ENCODE results near the gene CDC42BPB. TPM values are rescaled to one million over a fixed set of nuclear protein-coding genes. Genes with fewer than 3 reads are reported as not detected.

CDC42BPB gene
- total and polyA plus RNA-seq, 2 of the 13 experiments (the other 11 are each of a cell fraction or from before 2014, with no cell fraction given): 19.7 to 32.3 TPM

- TF ChIP-seq ZNF33B (CRISPR knock-in tag; IDR thresholded peaks at IDR 0.05) (no peak), ZNF33A (CRISPR knock-in tag; IDR thresholded peaks at IDR 0.05; ENCODE audit: borderline replicate concordance) (peak; percentile 60; the same call in 1 of the 2 replicates), ATF1 (CRISPR knock-in tag; IDR thresholded peaks at IDR 0.05) (no peak), FOSL1 (CRISPR knock-in tag; IDR thresholded peaks at IDR 0.05; ENCODE audit: borderline replicate concordance) (no peak), ZNF879 (CRISPR knock-in tag; IDR thresholded peaks at IDR 0.05) (no peak), KDM3A (CRISPR knock-in tag; IDR thresholded peaks at IDR 0.05; ENCODE audit: low read depth) (no peak), KAT8 (CRISPR knock-in tag; IDR thresholded peaks at IDR 0.05) (0 out of 2 replicates have a peak, but pooled peaks have one; percentile 15), NFKB2 (CRISPR knock-in tag; IDR thresholded peaks at IDR 0.05; ENCODE audit: borderline replicate concordance) (no peak), CENPX (CRISPR knock-in tag; IDR thresholded peaks at IDR 0.05) (no peak), HNRNPH1 (optimal IDR thresholded peaks at IDR 0.05; ENCODE audit: low read depth, low read length) (no peak), ZNF564 (CRISPR knock-in tag; IDR thresholded peaks at IDR 0.05) (no peak), ZNF614 (CRISPR knock-in tag; IDR thresholded peaks at IDR 0.05; ENCODE audit: borderline replicate concordance) (no peak), SIN3B (IDR thresholded peaks at IDR 0.05; ENCODE audit: low read length) (no peak), MXI1 (IDR thresholded peaks at IDR 0.05; ENCODE audit: borderline replicate concordance, low read depth, low read length) (no peak)
- TF ChIP-seq, protein P1, sequence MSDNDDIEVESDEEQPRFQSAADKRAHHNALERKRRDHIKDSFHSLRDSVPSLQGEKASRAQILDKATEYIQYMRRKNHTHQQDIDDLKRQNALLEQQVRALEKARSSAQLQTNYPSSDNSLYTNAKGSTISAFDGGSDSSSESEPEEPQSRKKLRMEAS (IDR thresholded peaks at IDR 0.05): no peak
- TF ChIP-seq, protein P2, sequence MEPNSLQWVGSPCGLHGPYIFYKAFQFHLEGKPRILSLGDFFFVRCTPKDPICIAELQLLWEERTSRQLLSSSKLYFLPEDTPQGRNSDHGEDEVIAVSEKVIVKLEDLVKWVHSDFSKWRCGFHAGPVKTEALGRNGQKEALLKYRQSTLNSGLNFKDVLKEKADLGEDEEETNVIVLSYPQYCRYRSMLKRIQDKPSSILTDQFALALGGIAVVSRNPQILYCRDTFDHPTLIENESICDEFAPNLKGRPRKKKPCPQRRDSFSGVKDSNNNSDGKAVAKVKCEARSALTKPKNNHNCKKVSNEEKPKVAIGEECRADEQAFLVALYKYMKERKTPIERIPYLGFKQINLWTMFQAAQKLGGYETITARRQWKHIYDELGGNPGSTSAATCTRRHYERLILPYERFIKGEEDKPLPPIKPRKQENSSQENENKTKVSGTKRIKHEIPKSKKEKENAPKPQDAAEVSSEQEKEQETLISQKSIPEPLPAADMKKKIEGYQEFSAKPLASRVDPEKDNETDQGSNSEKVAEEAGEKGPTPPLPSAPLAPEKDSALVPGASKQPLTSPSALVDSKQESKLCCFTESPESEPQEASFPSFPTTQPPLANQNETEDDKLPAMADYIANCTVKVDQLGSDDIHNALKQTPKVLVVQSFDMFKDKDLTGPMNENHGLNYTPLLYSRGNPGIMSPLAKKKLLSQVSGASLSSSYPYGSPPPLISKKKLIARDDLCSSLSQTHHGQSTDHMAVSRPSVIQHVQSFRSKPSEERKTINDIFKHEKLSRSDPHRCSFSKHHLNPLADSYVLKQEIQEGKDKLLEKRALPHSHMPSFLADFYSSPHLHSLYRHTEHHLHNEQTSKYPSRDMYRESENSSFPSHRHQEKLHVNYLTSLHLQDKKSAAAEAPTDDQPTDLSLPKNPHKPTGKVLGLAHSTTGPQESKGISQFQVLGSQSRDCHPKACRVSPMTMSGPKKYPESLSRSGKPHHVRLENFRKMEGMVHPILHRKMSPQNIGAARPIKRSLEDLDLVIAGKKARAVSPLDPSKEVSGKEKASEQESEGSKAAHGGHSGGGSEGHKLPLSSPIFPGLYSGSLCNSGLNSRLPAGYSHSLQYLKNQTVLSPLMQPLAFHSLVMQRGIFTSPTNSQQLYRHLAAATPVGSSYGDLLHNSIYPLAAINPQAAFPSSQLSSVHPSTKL (CRISPR knock-in tag; IDR thresholded peaks at IDR 0.05): no peak
- TF ChIP-seq, protein P3, sequence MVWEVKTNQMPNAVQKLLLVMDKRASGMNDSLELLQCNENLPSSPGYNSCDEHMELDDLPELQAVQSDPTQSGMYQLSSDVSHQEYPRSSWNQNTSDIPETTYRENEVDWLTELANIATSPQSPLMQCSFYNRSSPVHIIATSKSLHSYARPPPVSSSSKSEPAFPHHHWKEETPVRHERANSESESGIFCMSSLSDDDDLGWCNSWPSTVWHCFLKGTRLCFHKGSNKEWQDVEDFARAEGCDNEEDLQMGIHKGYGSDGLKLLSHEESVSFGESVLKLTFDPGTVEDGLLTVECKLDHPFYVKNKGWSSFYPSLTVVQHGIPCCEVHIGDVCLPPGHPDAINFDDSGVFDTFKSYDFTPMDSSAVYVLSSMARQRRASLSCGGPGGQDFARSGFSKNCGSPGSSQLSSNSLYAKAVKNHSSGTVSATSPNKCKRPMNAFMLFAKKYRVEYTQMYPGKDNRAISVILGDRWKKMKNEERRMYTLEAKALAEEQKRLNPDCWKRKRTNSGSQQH (CRISPR knock-in tag; IDR thresholded peaks at IDR 0.05; ENCODE audit: low read depth): no peak
- TF ChIP-seq, protein P4, sequence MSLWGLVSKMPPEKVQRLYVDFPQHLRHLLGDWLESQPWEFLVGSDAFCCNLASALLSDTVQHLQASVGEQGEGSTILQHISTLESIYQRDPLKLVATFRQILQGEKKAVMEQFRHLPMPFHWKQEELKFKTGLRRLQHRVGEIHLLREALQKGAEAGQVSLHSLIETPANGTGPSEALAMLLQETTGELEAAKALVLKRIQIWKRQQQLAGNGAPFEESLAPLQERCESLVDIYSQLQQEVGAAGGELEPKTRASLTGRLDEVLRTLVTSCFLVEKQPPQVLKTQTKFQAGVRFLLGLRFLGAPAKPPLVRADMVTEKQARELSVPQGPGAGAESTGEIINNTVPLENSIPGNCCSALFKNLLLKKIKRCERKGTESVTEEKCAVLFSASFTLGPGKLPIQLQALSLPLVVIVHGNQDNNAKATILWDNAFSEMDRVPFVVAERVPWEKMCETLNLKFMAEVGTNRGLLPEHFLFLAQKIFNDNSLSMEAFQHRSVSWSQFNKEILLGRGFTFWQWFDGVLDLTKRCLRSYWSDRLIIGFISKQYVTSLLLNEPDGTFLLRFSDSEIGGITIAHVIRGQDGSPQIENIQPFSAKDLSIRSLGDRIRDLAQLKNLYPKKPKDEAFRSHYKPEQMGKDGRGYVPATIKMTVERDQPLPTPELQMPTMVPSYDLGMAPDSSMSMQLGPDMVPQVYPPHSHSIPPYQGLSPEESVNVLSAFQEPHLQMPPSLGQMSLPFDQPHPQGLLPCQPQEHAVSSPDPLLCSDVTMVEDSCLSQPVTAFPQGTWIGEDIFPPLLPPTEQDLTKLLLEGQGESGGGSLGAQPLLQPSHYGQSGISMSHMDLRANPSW (CRISPR knock-in tag; IDR thresholded peaks at IDR 0.05; ENCODE audit: borderline replicate concordance): no peak
Measured at GRCh38 chr14:103058164-103059055, 1.1 kb upstream of the CDC42BPB start (continued).
